SK-N-SH treated with all-trans-retinoic acid at 6 μM for 48 hours (cell line): ENCODE results near the gene ANKRD34B.

Source experiments
- ATAC-seq: fragments of 200-7000 bp; cut with Tn5 transposase; 3 replicates; pipeline ENCODE4 v1.9.1; 2020; ENCODE audit warnings: mild to moderate bottlenecking, moderate library complexity
- ARNTL ChIP-seq: fragments of 450-650 bp; formaldehyde crosslinking; IDR thresholded peaks from 2 replicates; pipeline ENCODE4 v1.5.0; 2020; ENCODE audit warnings: low read depth, mild to moderate bottlenecking, moderate library complexity, borderline replicate concordance
- BACH2 ChIP-seq: fragments of 250-450 bp; sonication (Bioruptor Pico); IDR thresholded peaks from 2 replicates; pipeline ENCODE4 v1.9.0; 2021; ENCODE audit warnings: mild to moderate bottlenecking, borderline replicate concordance
- CSDC2 ChIP-seq: fragments of 250-450 bp; sonication (Bioruptor Pico); IDR thresholded peaks from 2 replicates; pipeline ENCODE4 v1.5.0; 2020; ENCODE audit warnings: mild to moderate bottlenecking, moderate library complexity
- ISL1 ChIP-seq: fragments of 250-450 bp; sonication (Bioruptor Pico); IDR thresholded peaks from 2 replicates; pipeline ENCODE4 v2.1.2; 2022; ENCODE audit warnings: mild to moderate bottlenecking, moderate library complexity
- OSR1 ChIP-seq: fragments of 250-450 bp; sonication (Bioruptor Pico); IDR thresholded peaks from 2 replicates; pipeline ENCODE4 v1.8.0; 2022; ENCODE audit warnings: moderate library complexity, mild to moderate bottlenecking, inconsistent platforms
- RARB ChIP-seq: fragments of 250-450 bp; sonication (Bioruptor Pico); IDR thresholded peaks from 2 replicates; pipeline ENCODE4 v1.8.0; 2021; ENCODE audit warnings: mild to moderate bottlenecking, moderate library complexity
- SNAI2 ChIP-seq: fragments of 250-450 bp; sonication (Bioruptor Pico); IDR thresholded peaks from 2 replicates; pipeline ENCODE4 v1.5.0; 2020; ENCODE audit warnings: mild to moderate bottlenecking, moderate library complexity
- TCF4 ChIP-seq: fragments of 250-450 bp; sonication (Bioruptor Pico); IDR thresholded peaks from 2 replicates; pipeline ENCODE4 v1.8.0; 2021; ENCODE audit warnings: mild to moderate bottlenecking, moderate library complexity, borderline replicate concordance
- TOX ChIP-seq: fragments of 250-450 bp; sonication (Bioruptor Pico); IDR thresholded peaks from 2 replicates; pipeline ENCODE4 v1.8.0; 2021; ENCODE audit warnings: mild to moderate bottlenecking, moderate library complexity, borderline replicate concordance
- ZC3H10 ChIP-seq: fragments of 250-450 bp; sonication (Bioruptor Pico); IDR thresholded peaks from 2 replicates; pipeline ENCODE4 v1.5.1; 2021; ENCODE audit warnings: mild to moderate bottlenecking, moderate library complexity
- ZFP3 ChIP-seq: fragments of 250-450 bp; sonication (Bioruptor Pico); IDR thresholded peaks from 2 replicates; pipeline ENCODE4 v1.5.0; 2020; ENCODE audit warnings: mild to moderate bottlenecking, moderate library complexity
- ZFP30 ChIP-seq: fragments of 450-650 bp; formaldehyde crosslinking; IDR thresholded peaks from 2 replicates; pipeline ENCODE4 v1.5.0; 2022; ENCODE audit warnings: mild to moderate bottlenecking, moderate library complexity
- ZNF565 ChIP-seq: fragments of 450-650 bp; formaldehyde crosslinking; conservative IDR thresholded peaks from 2 replicates; pipeline ENCODE4 v1.5.0; 2020; ENCODE audit warnings: low read depth, mild to moderate bottlenecking, moderate library complexity
- ZNF70 ChIP-seq: fragments of 450-650 bp; formaldehyde crosslinking; IDR thresholded peaks from 2 replicates; pipeline ENCODE4 v1.5.0; 2020; ENCODE audit warnings: mild to moderate bottlenecking, moderate library complexity
- ZNF8 ChIP-seq: fragments of 450-650 bp; formaldehyde crosslinking; IDR thresholded peaks from 2 replicates; pipeline ENCODE4 v1.5.0; 2020; ENCODE audit warnings: mild to moderate bottlenecking, moderate library complexity
- TF ChIP-seq, protein P1 (sequence below): fragments of 250-450 bp; sonication (Bioruptor Pico); IDR thresholded peaks from 2 replicates; pipeline ENCODE4 v1.5.1; 2021; ENCODE audit warnings: mild to moderate bottlenecking, moderate library complexity
- TF ChIP-seq, protein P2 (sequence below): fragments of 250-450 bp; sonication (Bioruptor Pico); IDR thresholded peaks from 2 replicates; pipeline ENCODE4 v1.5.0; 2020; ENCODE audit warnings: mild to moderate bottlenecking, moderate library complexity
- TF ChIP-seq, protein P3 (sequence below): fragments of 250-450 bp; sonication (Bioruptor Pico); IDR thresholded peaks from 2 replicates; pipeline ENCODE4 v1.8.0; 2021; ENCODE audit warnings: low read depth, mild to moderate bottlenecking, moderate library complexity, borderline replicate concordance
- TF ChIP-seq, protein P4 (sequence below): fragments of 250-450 bp; sonication (Bioruptor Pico); IDR thresholded peaks from 2 replicates; pipeline ENCODE4 v1.8.0; 2020; ENCODE audit warnings: mild to moderate bottlenecking, moderate library complexity, borderline replicate concordance
- TF ChIP-seq, protein P5 (sequence below): fragments of 250-450 bp; sonication (Bioruptor Pico); IDR thresholded peaks from 2 replicates; pipeline ENCODE4 v1.5.1; 2020; ENCODE audit warnings: low read depth, mild to moderate bottlenecking, moderate library complexity

ANKRD34B gene

DNA sequence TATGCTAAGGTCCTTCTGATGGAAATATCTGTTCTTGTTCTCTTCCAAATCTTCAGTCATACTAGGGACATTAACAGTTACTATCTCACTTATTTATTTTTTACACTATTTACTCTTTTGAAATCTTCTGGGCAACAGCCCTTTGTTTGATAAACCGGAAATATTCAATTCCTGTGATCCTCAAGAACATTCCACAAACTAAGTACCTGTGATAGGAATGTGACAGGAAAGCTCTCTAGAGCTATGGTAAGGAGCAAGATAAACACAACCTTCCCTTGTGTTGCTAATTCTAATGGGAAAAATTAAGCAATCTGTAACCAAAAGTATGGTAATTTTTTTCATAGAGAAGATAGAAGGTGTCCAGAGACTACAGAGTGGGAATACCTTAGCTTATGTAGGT, 22.0 kb upstream of the ANKRD34B start:
- ATAC-seq, result no peak
- TF ChIP-seq SNAI2 (CRISPR knock-in tag) (no peak), ZC3H10 (CRISPR knock-in tag) (no peak), ZNF565 (CRISPR knock-in tag) (no peak), ARNTL (CRISPR knock-in tag) (no peak), BACH2 (CRISPR knock-in tag) (no peak), TCF4 (no peak), ZFP3 (CRISPR knock-in tag) (no peak), TOX (CRISPR knock-in tag) (no peak), ZNF70 (CRISPR knock-in tag) (no peak), ZNF8 (CRISPR knock-in tag) (no peak), ZFP30 (CRISPR knock-in tag) (no peak), CSDC2 (CRISPR knock-in tag) (no peak)
- TF ChIP-seq, protein P1, sequence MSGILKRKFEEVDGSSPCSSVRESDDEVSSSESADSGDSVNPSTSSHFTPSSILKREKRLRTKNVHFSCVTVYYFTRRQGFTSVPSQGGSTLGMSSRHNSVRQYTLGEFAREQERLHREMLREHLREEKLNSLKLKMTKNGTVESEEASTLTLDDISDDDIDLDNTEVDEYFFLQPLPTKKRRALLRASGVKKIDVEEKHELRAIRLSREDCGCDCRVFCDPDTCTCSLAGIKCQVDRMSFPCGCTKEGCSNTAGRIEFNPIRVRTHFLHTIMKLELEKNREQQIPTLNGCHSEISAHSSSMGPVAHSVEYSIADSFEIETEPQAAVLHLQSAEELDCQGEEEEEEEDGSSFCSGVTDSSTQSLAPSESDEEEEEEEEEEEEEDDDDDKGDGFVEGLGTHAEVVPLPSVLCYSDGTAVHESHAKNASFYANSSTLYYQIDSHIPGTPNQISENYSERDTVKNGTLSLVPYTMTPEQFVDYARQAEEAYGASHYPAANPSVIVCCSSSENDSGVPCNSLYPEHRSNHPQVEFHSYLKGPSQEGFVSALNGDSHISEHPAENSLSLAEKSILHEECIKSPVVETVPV, result no peak
- TF ChIP-seq, protein P2, sequence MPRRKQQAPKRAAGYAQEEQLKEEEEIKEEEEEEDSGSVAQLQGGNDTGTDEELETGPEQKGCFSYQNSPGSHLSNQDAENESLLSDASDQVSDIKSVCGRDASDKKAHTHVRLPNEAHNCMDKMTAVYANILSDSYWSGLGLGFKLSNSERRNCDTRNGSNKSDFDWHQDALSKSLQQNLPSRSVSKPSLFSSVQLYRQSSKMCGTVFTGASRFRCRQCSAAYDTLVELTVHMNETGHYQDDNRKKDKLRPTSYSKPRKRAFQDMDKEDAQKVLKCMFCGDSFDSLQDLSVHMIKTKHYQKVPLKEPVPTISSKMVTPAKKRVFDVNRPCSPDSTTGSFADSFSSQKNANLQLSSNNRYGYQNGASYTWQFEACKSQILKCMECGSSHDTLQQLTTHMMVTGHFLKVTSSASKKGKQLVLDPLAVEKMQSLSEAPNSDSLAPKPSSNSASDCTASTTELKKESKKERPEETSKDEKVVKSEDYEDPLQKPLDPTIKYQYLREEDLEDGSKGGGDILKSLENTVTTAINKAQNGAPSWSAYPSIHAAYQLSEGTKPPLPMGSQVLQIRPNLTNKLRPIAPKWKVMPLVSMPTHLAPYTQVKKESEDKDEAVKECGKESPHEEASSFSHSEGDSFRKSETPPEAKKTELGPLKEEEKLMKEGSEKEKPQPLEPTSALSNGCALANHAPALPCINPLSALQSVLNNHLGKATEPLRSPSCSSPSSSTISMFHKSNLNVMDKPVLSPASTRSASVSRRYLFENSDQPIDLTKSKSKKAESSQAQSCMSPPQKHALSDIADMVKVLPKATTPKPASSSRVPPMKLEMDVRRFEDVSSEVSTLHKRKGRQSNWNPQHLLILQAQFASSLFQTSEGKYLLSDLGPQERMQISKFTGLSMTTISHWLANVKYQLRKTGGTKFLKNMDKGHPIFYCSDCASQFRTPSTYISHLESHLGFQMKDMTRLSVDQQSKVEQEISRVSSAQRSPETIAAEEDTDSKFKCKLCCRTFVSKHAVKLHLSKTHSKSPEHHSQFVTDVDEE, result no peak
- TF ChIP-seq, protein P3, sequence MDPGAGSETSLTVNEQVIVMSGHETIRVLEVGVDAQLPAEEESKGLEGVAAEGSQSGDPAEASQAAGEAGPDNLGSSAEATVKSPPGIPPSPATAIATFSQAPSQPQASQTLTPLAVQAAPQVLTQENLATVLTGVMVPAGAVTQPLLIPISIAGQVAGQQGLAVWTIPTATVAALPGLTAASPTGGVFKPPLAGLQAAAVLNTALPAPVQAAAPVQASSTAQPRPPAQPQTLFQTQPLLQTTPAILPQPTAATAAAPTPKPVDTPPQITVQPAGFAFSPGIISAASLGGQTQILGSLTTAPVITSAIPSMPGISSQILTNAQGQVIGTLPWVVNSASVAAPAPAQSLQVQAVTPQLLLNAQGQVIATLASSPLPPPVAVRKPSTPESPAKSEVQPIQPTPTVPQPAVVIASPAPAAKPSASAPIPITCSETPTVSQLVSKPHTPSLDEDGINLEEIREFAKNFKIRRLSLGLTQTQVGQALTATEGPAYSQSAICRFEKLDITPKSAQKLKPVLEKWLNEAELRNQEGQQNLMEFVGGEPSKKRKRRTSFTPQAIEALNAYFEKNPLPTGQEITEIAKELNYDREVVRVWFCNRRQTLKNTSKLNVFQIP (CRISPR knock-in tag), result no peak
- TF ChIP-seq, protein P4, sequence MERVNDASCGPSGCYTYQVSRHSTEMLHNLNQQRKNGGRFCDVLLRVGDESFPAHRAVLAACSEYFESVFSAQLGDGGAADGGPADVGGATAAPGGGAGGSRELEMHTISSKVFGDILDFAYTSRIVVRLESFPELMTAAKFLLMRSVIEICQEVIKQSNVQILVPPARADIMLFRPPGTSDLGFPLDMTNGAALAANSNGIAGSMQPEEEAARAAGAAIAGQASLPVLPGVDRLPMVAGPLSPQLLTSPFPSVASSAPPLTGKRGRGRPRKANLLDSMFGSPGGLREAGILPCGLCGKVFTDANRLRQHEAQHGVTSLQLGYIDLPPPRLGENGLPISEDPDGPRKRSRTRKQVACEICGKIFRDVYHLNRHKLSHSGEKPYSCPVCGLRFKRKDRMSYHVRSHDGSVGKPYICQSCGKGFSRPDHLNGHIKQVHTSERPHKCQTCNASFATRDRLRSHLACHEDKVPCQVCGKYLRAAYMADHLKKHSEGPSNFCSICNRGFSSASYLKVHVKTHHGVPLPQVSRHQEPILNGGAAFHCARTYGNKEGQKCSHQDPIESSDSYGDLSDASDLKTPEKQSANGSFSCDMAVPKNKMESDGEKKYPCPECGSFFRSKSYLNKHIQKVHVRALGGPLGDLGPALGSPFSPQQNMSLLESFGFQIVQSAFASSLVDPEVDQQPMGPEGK (CRISPR knock-in tag), result no peak

DNA sequence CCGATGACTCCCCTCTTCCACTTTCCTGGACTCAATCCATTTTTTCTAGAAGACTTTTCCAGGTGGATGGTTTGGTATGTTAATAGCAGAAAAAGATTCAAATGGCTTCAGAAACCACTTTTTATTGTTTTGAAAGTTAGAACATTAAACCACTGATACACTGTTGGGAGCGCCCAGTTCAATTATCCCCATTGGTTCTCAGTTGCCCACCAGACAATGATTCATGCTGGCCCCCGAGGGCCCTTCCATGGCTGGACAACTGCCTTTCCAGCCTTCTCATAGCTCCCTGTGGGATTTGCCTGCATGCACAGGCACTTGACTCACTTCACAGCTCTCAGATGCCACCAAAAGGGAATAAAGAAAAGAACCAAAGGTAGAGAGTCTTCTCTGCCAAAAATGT, 21.3 kb upstream of the ANKRD34B start:
- no peak for ATAC-seq
- no peak for TF ChIP-seq ARNTL (CRISPR knock-in tag)

DNA sequence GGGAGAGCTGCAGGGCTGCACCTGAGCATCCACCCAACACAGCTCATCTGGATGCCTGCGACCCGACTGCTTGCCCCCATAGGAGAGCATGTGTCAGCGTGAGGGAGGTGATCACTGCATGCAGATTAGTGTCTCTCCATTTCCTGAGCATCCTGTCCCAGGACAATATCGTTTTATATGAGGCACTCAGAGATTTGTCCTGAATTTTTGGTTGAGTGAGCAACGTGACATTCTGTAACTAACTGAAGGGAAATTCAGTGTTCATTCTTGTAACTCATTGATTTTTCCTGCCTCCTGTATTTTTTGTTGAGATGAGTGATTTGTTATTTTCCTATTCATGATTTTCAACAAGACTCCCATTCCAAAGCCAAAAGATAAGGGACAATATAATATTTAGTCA, 20.7 kb upstream of the ANKRD34B start:
- ATAC-seq, result no peak
- TF ChIP-seq SNAI2 (CRISPR knock-in tag), result no peak
- TF ChIP-seq, protein P1, result no peak
- TF ChIP-seq TCF4, result no peak
- no peak for TF ChIP-seq ZNF8 (CRISPR knock-in tag)
- no peak for TF ChIP-seq ZFP3 (CRISPR knock-in tag)
- TF ChIP-seq, protein P5, sequence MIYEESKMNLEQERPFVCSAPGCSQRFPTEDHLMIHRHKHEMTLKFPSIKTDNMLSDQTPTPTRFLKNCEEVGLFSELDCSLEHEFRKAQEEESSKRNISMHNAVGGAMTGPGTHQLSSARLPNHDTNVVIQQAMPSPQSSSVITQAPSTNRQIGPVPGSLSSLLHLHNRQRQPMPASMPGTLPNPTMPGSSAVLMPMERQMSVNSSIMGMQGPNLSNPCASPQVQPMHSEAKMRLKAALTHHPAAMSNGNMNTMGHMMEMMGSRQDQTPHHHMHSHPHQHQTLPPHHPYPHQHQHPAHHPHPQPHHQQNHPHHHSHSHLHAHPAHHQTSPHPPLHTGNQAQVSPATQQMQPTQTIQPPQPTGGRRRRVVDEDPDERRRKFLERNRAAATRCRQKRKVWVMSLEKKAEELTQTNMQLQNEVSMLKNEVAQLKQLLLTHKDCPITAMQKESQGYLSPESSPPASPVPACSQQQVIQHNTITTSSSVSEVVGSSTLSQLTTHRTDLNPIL (CRISPR knock-in tag), result no peak
- TF ChIP-seq ZNF565 (CRISPR knock-in tag), result no peak
- TF ChIP-seq OSR1 (CRISPR knock-in tag), result no peak
- no peak for TF ChIP-seq ISL1 (CRISPR knock-in tag)
- TF ChIP-seq, protein P3 (CRISPR knock-in tag), result no peak
- TF ChIP-seq, protein P2, result no peak
- no peak for TF ChIP-seq TOX (CRISPR knock-in tag)
- TF ChIP-seq BACH2 (CRISPR knock-in tag), result no peak
- no peak for TF ChIP-seq RARB (CRISPR knock-in tag)
